ENCODE data around the gene PNKP.

The PNKP gene

DNA sequence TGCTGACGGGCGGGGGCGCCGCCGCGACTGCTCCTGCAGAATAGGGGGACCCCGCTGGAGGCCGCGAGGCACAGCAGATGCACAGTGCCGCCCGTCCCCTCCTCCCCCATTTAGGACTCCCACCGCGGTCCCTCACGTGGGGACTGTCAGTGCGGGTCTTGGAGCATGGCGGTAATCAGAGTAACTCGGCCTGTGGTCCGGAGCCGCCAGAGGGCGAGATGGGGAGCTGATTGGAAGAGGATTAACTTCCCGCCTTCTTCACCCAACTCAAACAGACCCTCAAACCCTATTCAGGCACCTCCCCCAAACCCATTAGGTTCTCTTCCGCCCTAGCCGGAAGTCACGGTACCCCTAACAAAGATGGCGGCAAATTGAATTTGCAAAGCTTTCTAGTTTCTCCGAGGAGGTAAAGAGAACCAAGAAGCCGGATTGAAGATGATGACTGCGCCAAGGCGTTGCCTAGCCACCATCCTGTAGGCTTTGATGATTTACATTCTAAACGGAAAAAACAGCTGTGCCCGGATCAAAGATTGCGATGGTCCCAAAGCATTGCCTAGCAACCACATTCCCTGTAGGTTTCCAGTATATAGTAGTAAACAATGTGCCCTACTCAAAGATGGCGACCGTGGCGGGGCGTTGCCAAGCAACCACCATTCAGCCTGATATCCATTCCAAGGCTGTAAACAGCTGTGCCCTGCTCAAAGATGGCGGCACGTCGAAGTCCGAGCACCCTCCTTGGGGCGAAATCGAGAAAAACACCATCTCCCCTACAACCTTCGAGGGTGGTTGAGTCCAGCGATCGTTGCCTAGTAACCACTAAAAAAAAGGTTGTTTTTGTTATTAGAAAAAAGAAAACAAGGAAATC is 54.1 kb downstream of the PNKP start, which contains the start of gene FUZ:
Gene FUZ (minus strand): TSS at position 296 of the 865 bp plus-strand sequence. CDS start 186 bp downstream, at position 110.
- DNase-seq = peak; percentile 99

DNA sequence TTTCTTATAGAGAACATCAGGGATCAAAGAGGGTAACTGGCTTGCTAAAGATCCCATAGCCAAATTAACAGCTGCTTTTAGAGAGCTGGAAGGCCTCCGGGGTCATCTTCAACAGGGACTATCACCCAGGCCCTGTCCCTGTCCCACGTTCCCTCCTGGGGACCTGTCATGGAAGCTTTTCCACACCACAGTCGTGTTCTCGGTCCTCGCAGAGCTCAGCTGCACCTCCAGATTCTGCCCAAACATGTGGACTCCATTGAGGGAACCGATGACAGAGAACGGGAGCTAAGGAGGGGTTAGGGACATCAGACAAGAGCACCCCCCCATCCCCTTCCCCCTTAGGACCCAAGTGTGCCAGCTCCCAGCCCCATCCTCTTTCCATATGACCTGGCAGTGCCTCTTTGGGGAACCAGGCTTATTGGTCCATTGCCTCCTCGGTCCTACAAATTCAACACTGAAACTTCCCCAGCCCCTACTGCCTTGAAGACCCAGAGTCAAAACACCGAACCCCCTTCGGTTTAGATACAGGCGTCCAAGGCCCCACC is 54.9 kb downstream of the PNKP start:
- DNase-seq = no peak

DNA sequence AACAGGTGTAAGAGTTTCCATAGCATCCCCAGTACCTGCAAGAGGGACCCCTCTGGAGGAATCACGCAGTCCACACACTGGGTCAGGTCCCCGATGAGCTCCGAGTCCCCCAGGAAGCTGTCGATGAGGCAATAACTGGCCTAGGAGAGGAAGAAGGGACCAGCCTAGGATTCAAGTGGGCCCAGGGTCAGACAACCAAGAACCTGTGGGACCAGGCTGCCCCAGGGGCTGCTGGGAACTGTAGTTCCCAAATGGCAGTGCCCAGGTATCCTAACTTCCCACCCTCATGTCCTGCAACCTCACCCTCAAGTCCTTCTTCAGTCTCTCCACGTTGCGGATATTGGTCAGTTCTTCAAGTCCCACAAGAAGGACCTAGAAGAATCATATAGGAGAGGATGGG is 56.0 kb downstream of the PNKP start:
- no peak for DNase-seq

Data from NCI-H1930 (cell line).